Testis (tissue), 3 donors: ENCODE measurements around the gene WDR53. TPM values are rescaled to one million over a fixed set of nuclear protein-coding genes. Genes with fewer than 3 reads are reported as not detected.

ENCODE experiments used
- DNase-seq: peaks from one replicate; pipeline ENCODE4 v3.0.0-alpha.2; 2019
- H3K27ac ChIP-seq, 2 donors: fragments of 200-600 bp; sonication (generic); one replicate each; pipeline ENCODE4 v1.5.1; 2019
- H3K27me3 ChIP-seq: fragments of 200-600 bp; sonication (generic); one replicate; pipeline ENCODE4 v1.5.1; 2019
- H3K36me3 ChIP-seq: fragments of 200-600 bp; sonication (generic); one replicate; pipeline ENCODE4 v1.5.1; 2017; ENCODE audit warnings: low read depth; ENCODE audit errors: missing control alignments
- H3K4me1 ChIP-seq: fragments of 200-600 bp; sonication (generic); one replicate; pipeline ENCODE4 v1.5.1; 2019
- H3K4me3 ChIP-seq, 2 donors: fragments of 200-600 bp; sonication (generic); one replicate each; pipeline ENCODE4 v1.5.1; 2017 to 2019
- H3K9me3 ChIP-seq: fragments of 200-600 bp; sonication (generic); one replicate; pipeline ENCODE4 v1.5.1; 2017
- POLR2A ChIP-seq: fragments of 450-650 bp; IDR thresholded peaks from one replicate; pipeline ENCODE4 v1.6.1; 2017; ENCODE audit warnings: antibody characterized with exemption, mild to moderate bottlenecking, moderate library complexity
- WGBS, 2 donors: methylation state at CpG; one replicate each; pipeline ENCODE4 v1.1.5; 2018; 5-methylcytosine and 5-hydroxymethylcytosine counted together
- intact Hi-C: fragments of 100-400 bp; cut with DNase I; formaldehyde crosslinking; loops from one replicate; pipeline ENCODE4 v1.15.1; 2023; ENCODE audit warnings: low total_unique reads
- polyA plus RNA-seq: library from polyadenylated mRNA; stranded (reverse); fragments of 350-450 nt; fragmentation: Illumina TruSeq; extraction: RNeasy Lipid Tissue Mini Kit (QIAGEN cat#74804); gene quantifications from one replicate; pipeline ENCODE4 v1.2.3, GENCODE V29; 2014; ENCODE audit warnings: low read depth, low replicate concordance; ENCODE audit not compliant: insufficient read depth
- small RNA-seq, 2 donors: library from RNA; depleted of rRNA; stranded (forward); fragments of <200 nt; gene quantifications; one replicate each; pipeline ENCODE3, GENCODE V24; 2016
- total RNA-seq, 2 donors: library from RNA; depleted of rRNA; stranded (reverse); fragments of >200 nt; gene quantifications; one replicate each; pipeline ENCODE4 v1.2.3, GENCODE V29; 2016
- TF ChIP-seq, protein P1 (sequence below), 3 experiments: fragments of 450-650 bp in 2 of 3; fragments of 200-600 bp in 1 of 3; sonication (generic) in 1 of 3; IDR thresholded peaks; one replicate each; pipeline ENCODE4 v1.5.1; 2016 to 2019; ENCODE audit warnings: antibody characterized with exemption in 3 of 3, mild to moderate bottlenecking in 2 of 3, moderate library complexity in 1 of 3

Gene WDR53
- total and polyA plus RNA-seq, 3 donors from 2014 or later = 25.8 to 140 (median 38.6) TPM

DNA sequence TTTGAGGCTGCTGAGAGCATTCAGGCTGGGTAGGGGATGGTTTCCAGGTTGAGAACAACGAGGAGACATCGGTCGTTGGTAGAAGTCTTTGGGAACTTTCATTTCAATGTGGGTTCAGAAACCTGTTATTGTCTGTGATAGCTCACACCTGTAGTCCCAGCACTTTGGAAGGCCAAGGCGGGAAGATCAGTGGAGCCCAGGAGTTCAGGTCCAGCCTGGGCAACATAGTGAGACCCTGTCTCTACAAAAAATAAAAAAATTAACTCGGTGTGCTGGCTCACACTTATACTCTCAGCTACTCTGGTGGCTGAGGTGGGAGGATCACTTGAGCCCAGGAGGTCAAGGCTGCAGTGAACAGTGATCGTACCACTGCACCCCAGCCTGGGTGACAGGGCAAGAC lies 63.8 kb downstream of the WDR53 start:
- H3K9me3 ChIP-seq = no peaks in the 10 kb centered on the region
- WGBS, 2 donors = 67 to 82% methylated on average over 6 of the region's 6 CpGs
- DNase-seq = no peak
- no peaks in the 10 kb centered on the region for H3K36me3 ChIP-seq
- H3K27me3 ChIP-seq = no peaks in the 10 kb centered on the region
- H3K27ac ChIP-seq = no peak overlapping the region
- no peak for TF ChIP-seq POLR2A
- TF ChIP-seq, protein P1, sequence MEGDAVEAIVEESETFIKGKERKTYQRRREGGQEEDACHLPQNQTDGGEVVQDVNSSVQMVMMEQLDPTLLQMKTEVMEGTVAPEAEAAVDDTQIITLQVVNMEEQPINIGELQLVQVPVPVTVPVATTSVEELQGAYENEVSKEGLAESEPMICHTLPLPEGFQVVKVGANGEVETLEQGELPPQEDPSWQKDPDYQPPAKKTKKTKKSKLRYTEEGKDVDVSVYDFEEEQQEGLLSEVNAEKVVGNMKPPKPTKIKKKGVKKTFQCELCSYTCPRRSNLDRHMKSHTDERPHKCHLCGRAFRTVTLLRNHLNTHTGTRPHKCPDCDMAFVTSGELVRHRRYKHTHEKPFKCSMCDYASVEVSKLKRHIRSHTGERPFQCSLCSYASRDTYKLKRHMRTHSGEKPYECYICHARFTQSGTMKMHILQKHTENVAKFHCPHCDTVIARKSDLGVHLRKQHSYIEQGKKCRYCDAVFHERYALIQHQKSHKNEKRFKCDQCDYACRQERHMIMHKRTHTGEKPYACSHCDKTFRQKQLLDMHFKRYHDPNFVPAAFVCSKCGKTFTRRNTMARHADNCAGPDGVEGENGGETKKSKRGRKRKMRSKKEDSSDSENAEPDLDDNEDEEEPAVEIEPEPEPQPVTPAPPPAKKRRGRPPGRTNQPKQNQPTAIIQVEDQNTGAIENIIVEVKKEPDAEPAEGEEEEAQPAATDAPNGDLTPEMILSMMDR (IDR thresholded peaks at IDR 0.05) = no peak
- peaks cover 7% of the 10 kb centered on the region for H3K4me1 ChIP-seq
- intact Hi-C loops = no loop called here
- peak overlapping the region in 1 of 2 donors; percentile 79 for H3K4me3 ChIP-seq

Small RNA genes within 50 kb of the gene (small RNA-seq; reads per million reads assigned to genes)
- 0 reads per million in 2 donors for gene RPS29P3

Other genes with a start within 250 kb of the WDR53 start
- gene TM4SF19, start 230.2 kb downstream of the WDR53 start, total RNA-seq = 1 to 10 TPM; 4.8 to 6.8 TPM
- 8.4 TPM for gene TM4SF19, start 230.2 kb downstream of the WDR53 start, polyA plus RNA-seq
- 10 to 100 TPM; 40.4 to 49.1 TPM for gene UBXN7, start 136.1 kb downstream of the WDR53 start, total RNA-seq
- 40.2 TPM for gene UBXN7, start 136.1 kb downstream of the WDR53 start, polyA plus RNA-seq
- 10 to 100 TPM; 37.7 to 52.8 TPM for gene RNF168, start 64.8 kb downstream of the WDR53 start, total RNA-seq
- 45.4 TPM for gene RNF168, start 64.8 kb downstream of the WDR53 start, polyA plus RNA-seq
- gene SMCO1, start 53.2 kb downstream of the WDR53 start, total RNA-seq = under 1 TPM; 0.24 to 0.25 TPM
- gene SMCO1, start 53.2 kb downstream of the WDR53 start, polyA plus RNA-seq = 0.91 TPM
- gene FBXO45, start 106 bp upstream of the WDR53 start, total RNA-seq = 10 to 100 TPM; 11.0 to 16.4 TPM
- gene FBXO45, start 106 bp upstream of the WDR53 start, polyA plus RNA-seq = 20.4 TPM
- 1 to 10 TPM; 2.8 to 3.2 TPM for gene NRROS, start 71.1 kb upstream of the WDR53 start, total RNA-seq
- gene NRROS, start 71.1 kb upstream of the WDR53 start, polyA plus RNA-seq = 5.5 TPM
- gene CEP19, start 143.7 kb upstream of the WDR53 start, total RNA-seq = 10 to 100 TPM in 1 of 2 donors, 1 to 10 TPM in 1; 7.4 to 11.1 TPM
- gene CEP19, start 143.7 kb upstream of the WDR53 start, polyA plus RNA-seq = 17.1 TPM
- gene PIGX, start 143.8 kb upstream of the WDR53 start, total RNA-seq = 10 to 100 TPM; 23.8 to 37.5 TPM
- gene PIGX, start 143.8 kb upstream of the WDR53 start, polyA plus RNA-seq = 21.6 TPM
- gene PAK2, start 171.3 kb upstream of the WDR53 start, total RNA-seq = 10 to 100 TPM; 47.4 to 49.2 TPM
- 30.7 TPM for gene PAK2, start 171.3 kb upstream of the WDR53 start, polyA plus RNA-seq